ENCODE data around the gene ADK. TPM values are rescaled to one million over a fixed set of nuclear protein-coding genes. Genes with fewer than 3 reads are reported as not detected.
"Not testable (repeated sequence)": the region's sequence is repeated elsewhere in the genome, so short reads cannot be mapped to it uniquely, and the experiment has no call there.

ADK gene
- total RNA-seq, 2 experiments from 2014 or later, result 26.4 to 31.1 TPM

- Histone ChIP-seq H3K4me2 (ENCODE audit: low read length) (no peak overlapping the region), H3K9me2 (ENCODE audit: insufficient read depth, low read length) (no peaks in the 10 kb centered on the region; the same call in 1 of the 2 replicates), H4K20me1 (ENCODE audit: insufficient read depth, low read length) (no peaks in the 10 kb centered on the region), H3K4me3 (ENCODE audit: low read depth, low read length, poor library complexity, severe bottlenecking) (no peak overlapping the region), H3K36me3 (ENCODE audit: insufficient read depth, low read length) (no peaks in the 10 kb centered on the region), H3K79me2 (ENCODE audit: insufficient read depth, low read depth, low read length) (no peaks in the 10 kb centered on the region), H3K27ac (ENCODE audit: low read depth, low read length, poor library complexity, severe bottlenecking) (no peak overlapping the region), H3K9me3 (ENCODE audit: low read length) (no peaks in the 10 kb centered on the region), H2AFZ (ENCODE audit: low read length) (no peak overlapping the region), H3K4me1 (ENCODE audit: insufficient read depth, low read length, poor library complexity, severe bottlenecking) (no peaks in the 10 kb centered on the region)
- DNase-seq (ENCODE audit: low spot score), result no peak
- no TSS peak for BruUV-seq (replicated peaks)
- intact Hi-C loops (cut with micrococcal nuclease; ENCODE audit: unreplicated experiment), result no loop called here
- TF ChIP-seq CTCF (conservative IDR thresholded peaks at IDR 0.05; ENCODE audit: low read length) (no peak), EZH2phosphoT487 (IDR thresholded peaks at IDR 0.05; ENCODE audit: borderline replicate concordance, low read depth, low read length) (no peak)
- CTCF ChIA-PET (ENCODE audit: unreplicated experiment), result no interaction called here
- POLR2A ChIA-PET, result interaction anchor here (0.6 to 1.3 kb wide), 5 partner anchors 10 to 1802 kb away, joined by 3 to 5 read pairs (median 4); no protein-coding TSS in a partner anchor
These were observed 146.5 kb downstream of the ADK start for GRCh38 chr10:74297389-74298080.

DNA sequence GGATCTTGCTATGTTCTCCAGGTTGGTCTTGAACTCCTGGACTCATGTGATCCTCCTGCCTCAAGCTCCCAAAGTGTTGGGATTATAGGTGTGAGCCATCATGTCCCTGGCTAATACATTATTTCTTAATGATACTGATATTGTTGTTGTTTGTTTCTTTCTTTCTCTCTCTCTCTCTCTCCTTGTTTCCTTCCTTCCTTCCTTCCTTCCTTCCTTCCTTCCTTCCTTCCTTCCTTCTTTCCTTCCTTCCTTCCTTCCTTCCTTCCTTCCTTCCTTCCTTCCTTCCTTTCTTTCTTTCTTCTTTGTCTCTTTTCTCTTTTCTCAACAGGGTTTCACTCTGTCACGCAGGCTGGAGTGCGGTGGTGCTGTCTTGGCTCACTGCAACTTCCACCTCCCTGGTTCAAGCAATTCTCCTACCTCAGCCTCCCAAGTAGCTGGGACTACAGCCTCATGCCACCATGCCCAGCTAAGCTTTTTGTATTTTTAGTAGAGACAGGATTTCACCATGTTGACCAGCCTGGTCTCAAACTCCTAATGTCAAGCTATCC, 149.1 kb downstream of the ADK start:
- H4K20me1 ChIP-seq (ENCODE audit: insufficient read depth, low read length); H3K4me2 ChIP-seq (ENCODE audit: low read length); H3K36me3 ChIP-seq (ENCODE audit: insufficient read depth, low read length); H3K9me2 ChIP-seq (ENCODE audit: insufficient read depth, low read length); H2AFZ ChIP-seq (ENCODE audit: low read length); CTCF ChIA-PET (ENCODE audit: unreplicated experiment); DNase-seq (ENCODE audit: low spot score); intact Hi-C loops (cut with micrococcal nuclease; ENCODE audit: unreplicated experiment); BruUV-seq (replicated peaks); H3K4me1 ChIP-seq (ENCODE audit: insufficient read depth, low read length, poor library complexity, severe bottlenecking); H3K79me2 ChIP-seq (ENCODE audit: insufficient read depth, low read depth, low read length); H3K27ac ChIP-seq (ENCODE audit: low read depth, low read length, poor library complexity, severe bottlenecking); H3K9me3 ChIP-seq (ENCODE audit: low read length); H3K4me3 ChIP-seq (ENCODE audit: low read depth, low read length, poor library complexity, severe bottlenecking): not testable (repeated sequence)
- POLR2A ChIA-PET, result interaction anchor here (0.7 to 1.4 kb wide), 7 partner anchors 10 to 682 kb away, joined by 3 to 9 read pairs (median 4); no protein-coding TSS in a partner anchor

GRCh38 chr10:74300666-74301065, 149.6 kb downstream of the ADK start:
- Histone ChIP-seq H2AFZ (ENCODE audit: low read length) (no peak overlapping the region), H3K4me3 (ENCODE audit: low read depth, low read length, poor library complexity, severe bottlenecking) (no peak overlapping the region), H3K27ac (ENCODE audit: low read depth, low read length, poor library complexity, severe bottlenecking) (no peak overlapping the region), H3K9me3 (ENCODE audit: low read length) (no peaks in the 10 kb centered on the region), H3K4me2 (ENCODE audit: low read length) (no peak overlapping the region), H3K4me1 (ENCODE audit: insufficient read depth, low read length, poor library complexity, severe bottlenecking) (no peaks in the 10 kb centered on the region), H4K20me1 (ENCODE audit: insufficient read depth, low read length) (no peaks in the 10 kb centered on the region), H3K9me2 (ENCODE audit: insufficient read depth, low read length) (no peaks in the 10 kb centered on the region; the same call in 1 of the 2 replicates), H3K79me2 (ENCODE audit: insufficient read depth, low read depth, low read length) (no peaks in the 10 kb centered on the region), H3K36me3 (ENCODE audit: insufficient read depth, low read length) (no peaks in the 10 kb centered on the region)
- TF ChIP-seq CTCF (conservative IDR thresholded peaks at IDR 0.05; ENCODE audit: low read length), result no peak
- no peak for TF ChIP-seq EZH2phosphoT487 (IDR thresholded peaks at IDR 0.05; ENCODE audit: borderline replicate concordance, low read depth, low read length)
- ChIA-PET CTCF (ENCODE audit: unreplicated experiment) (no interaction called here), POLR2A (interaction anchor here (0.6 to 1.4 kb wide), 6 partner anchors 9 to 1081 kb away, joined by 3 to 9 read pairs (median 3); no protein-coding TSS in a partner anchor)
- intact Hi-C loops (cut with micrococcal nuclease; ENCODE audit: unreplicated experiment), result no loop called here
- DNase-seq (ENCODE audit: low spot score), result no peak
- no TSS peak for BruUV-seq (replicated peaks)

Data from OCI-LY7 (cell line).